Left cardiac atrium (tissue), 4 donors: ENCODE data around the gene BTRC. TPM values are rescaled to one million over a fixed set of nuclear protein-coding genes. Genes with fewer than 3 reads are reported as not detected.
"Not testable (repeated sequence)": the region's sequence is repeated elsewhere in the genome, so short reads cannot be mapped to it uniquely, and the experiment has no call there.

Experiments
- ATAC-seq, 2 donors: fragments of 200-7000 bp; cut with Tn5 transposase; one replicate each; pipeline ENCODE4 v1.9.1; 2020; ENCODE audit warnings: mild to moderate bottlenecking in 2 of 2, moderate library complexity in 2 of 2
- DNase-seq: peaks from one replicate; pipeline ENCODE4 v3.0.0-alpha.2; 2020
- intact Hi-C, 2 donors: fragments of 100-400 bp; cut with DNase I; formaldehyde crosslinking; loops; one replicate each; pipeline versions ENCODE4 v1.14.1 to v1.15.1; 2022 to 2023
- total RNA-seq, 2 donors: library from RNA; stranded (reverse); fragmentation: NEBNext Ultra II Directional; extraction: Animal tissue kit (Norgen Biotek cat#: 25700); gene quantifications; one replicate each; pipeline ENCODE4 v1.2.1, GENCODE V29; 2021
- donor health status: DM: no; HTN: yes; CAD: no.
- donor health status: DM: no; HTN: yes; CAD: no; lungs with severe emphysema.
- donor health status: DM: yes; HTN: yes; CAD: no.
- donor health status: Dilated cardiomyopathy.

The BTRC gene
- total RNA-seq, 2 donors from 2014 or later, result 26.0 to 26.4 TPM

- intact Hi-C loops, result no loop called here
Observed at GRCh38 chr10:101379663-101380352, 25.8 kb downstream of the BTRC start.

GRCh38 chr10:101380353-101381017 lies 26.5 kb downstream of the BTRC start:
- intact Hi-C loops, result no loop called here
- no peak for DNase-seq
- ATAC-seq, result no peak

More at GRCh38 chr10:101379663-101380352, 25.8 kb downstream of the BTRC start:
- DNase-seq (no peak), ATAC-seq (no peak)

- DNase-seq, result no peak
- ATAC-seq, result peak; percentile 41 to 88
- intact Hi-C loops, result no loop called here
Observed at GRCh38 chr10:101385866-101386658, 32.1 kb downstream of the BTRC start.

GRCh38 chr10:101386659-101387259 lies 32.8 kb downstream of the BTRC start:
- ATAC-seq (no peak), DNase-seq (no peak)
- intact Hi-C loops, result no loop called here

DNA sequence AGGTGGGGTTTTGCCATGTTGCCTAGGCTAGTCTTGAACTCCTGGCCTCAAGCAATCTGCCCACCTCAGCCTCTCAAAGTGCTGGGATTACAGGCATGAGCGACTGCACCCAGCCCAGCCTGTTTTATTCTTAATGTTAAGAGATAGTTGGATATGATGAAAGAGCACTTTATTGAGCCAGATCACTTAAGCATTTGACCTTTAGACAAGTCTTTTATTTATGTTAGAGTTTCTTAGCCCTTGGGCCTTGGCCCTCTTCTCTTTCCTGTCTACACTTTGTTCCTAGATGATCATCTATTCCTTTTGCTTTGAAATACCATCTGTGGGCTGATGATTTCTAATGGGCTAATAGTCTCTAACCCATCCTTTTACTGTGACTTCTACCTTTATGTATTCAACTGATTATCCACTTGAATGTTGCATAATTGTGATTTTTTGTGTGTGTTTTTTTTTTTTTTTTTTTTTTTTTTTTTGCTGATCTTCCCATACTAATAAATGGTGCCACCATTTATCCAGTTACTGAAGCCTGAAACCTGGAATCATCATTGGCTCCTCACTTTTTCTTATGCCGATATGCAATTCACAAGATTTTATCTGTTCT lies 34.8 kb downstream of the BTRC start:
- intact Hi-C loops, result no loop called here
- ATAC-seq (no peak), DNase-seq (no peak)

- ATAC-seq, DNase-seq, intact Hi-C loops: not testable (repeated sequence)
Observed at GRCh38 chr10:101389532-101389931, 35.6 kb downstream of the BTRC start.

- DNase-seq, result no peak
- no peak for ATAC-seq
- intact Hi-C loops, result loop anchor here in 1 of 2 donors (5.0 kb wide), 1 partner anchor 33 kb away; no protein-coding TSS in a partner anchor
Observed at GRCh38 chr10:101389986-101390531, 36.1 kb downstream of the BTRC start.

- no peak for DNase-seq
- intact Hi-C loops, result loop anchor here in 1 of 2 donors (5.0 kb wide), 1 partner anchor 36 kb away; no protein-coding TSS in a partner anchor
- ATAC-seq, result no peak
Observed at GRCh38 chr10:101393378-101393777, 39.4 kb downstream of the BTRC start.

GRCh38 chr10:101394524-101395133 lies 40.7 kb downstream of the BTRC start:
- DNase-seq, result no peak
- peak; percentile 57 to 59 for ATAC-seq
- intact Hi-C loops, result loop anchor here in 1 of 2 donors (5.0 kb wide), 1 partner anchor 37 kb away; no protein-coding TSS in a partner anchor

DNA sequence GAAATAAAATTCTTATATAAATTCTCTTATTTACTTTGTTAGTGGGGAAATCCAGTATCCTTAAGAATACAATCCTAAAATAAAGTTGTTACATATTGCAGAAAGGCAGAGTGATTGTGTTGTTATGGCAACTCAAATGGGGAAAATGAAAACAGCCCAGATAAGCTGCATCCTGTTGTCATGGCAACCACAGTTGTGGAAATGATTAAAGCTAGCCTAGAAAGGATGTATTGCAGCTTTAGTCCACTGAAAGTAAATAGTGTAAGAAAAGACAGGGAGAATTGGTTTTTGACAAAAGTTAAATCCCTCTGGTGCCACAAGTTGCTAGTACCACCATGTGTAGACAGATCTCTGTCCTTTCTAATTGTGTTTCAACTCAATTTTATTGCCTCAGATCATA lies 43.2 kb downstream of the BTRC start:
- DNase-seq (peak; percentile 31), ATAC-seq (peak in 1 of 2 donors; percentile 56)

DNA sequence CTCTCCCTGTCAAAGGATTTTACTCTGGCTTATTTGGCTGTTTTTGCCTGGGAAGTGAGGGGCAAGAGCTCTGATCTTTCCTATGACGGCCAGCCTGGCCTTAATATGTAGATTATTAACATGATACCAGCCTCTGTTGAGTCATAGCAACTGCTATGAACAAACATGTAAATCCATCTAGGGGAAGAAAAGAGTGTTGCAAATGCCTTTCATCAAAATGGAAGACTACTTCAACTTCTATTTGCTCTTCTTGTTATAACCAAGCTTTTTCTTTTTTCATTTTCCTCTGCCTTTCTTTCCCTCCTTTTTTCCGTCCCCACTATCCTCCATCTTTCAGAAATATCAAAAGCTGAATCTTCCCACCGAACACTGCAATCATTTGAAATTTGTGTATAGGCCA lies 46.6 kb downstream of the BTRC start:
- intact Hi-C loops, result no loop called here
- no peak for DNase-seq
- no peak for ATAC-seq

More for the DNA sequence above, 43.2 kb downstream of the BTRC start:
- intact Hi-C loops, result no loop called here

DNA sequence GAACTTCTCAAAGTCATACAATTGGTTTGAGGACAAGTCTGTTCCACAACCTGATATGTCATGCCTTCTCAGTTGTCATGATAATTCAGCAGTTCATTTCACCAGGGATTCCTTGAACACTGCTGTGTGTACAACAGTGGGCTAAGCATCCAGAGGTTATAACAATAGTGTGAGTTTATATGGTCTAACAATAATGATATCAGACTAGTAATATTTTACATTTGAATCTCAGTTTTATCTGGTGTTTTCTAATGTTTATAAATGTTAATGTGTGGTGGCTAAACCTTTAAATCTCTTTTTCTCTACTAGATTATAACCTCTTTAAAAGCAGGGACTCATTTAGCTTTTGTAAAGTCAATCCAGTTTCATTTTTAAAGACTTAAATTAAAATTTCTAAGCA lies 48.7 kb downstream of the BTRC start:
- intact Hi-C loops, result no loop called here
- DNase-seq (no peak), ATAC-seq (no peak)

- no peak for ATAC-seq
- no peak for DNase-seq
- intact Hi-C loops, result no loop called here
Observed at GRCh38 chr10:101403161-101403560, 49.2 kb downstream of the BTRC start.

- intact Hi-C loops, result no loop called here
- DNase-seq (no peak), ATAC-seq (no peak)
Observed at GRCh38 chr10:101405001-101405400, 51.0 kb downstream of the BTRC start.

GRCh38 chr10:101411598-101411997 lies 57.6 kb downstream of the BTRC start:
- DNase-seq, result no peak
- intact Hi-C loops, result no loop called here
- no peak for ATAC-seq

- ATAC-seq, result no peak
- no peak for DNase-seq
- intact Hi-C loops, result no loop called here
Observed at GRCh38 chr10:101414034-101414433, 60.1 kb downstream of the BTRC start.

DNA sequence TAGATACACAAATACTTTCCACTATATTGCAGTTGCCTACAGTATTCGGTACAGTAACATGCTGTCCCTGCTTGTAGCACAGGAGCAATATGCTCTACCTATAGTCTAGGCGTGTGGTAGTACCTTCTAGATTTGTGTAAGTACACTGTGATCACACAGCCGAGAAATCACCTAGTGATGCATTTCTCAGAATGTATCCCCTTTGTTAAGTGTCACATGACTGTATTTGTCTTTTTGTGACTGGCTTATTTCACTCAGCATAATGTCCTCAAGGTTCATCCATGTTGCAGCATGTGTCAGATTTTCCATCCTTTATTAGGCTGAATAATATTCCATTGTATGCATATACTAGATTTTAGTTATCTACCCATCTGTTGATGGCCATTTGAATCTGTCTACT lies 61.9 kb downstream of the BTRC start:
- no peak for DNase-seq
- intact Hi-C loops, result no loop called here
- ATAC-seq, result no peak

DNA sequence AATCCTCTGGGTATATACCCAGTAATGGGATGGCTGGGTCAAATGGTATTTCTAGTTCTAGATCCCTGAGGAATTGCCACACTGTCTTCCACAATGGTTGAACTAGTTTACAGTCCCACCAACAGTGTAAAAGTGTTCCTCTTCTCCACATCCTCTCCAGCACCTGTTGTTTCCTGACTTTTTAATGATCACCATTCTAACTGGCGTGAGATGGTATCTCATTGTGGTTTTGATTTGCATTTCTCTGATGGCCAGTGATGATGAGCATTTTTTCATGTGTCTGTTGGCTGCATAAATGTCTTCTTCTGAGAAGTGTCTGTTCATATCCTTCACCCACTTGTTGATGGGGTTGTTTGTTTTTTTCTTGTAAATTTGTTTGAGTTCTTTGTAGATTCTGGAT lies 68.0 kb downstream of the BTRC start:
- DNase-seq, intact Hi-C loops: not testable (repeated sequence)

More for the DNA sequence above, 68.0 kb downstream of the BTRC start:
- not testable (repeated sequence) for ATAC-seq
